ENCODE results near the gene MRPS16.
A peak's percentile ranks its signal among the peaks of the same experiment; 100 is the strongest.

Gene MRPS16

GRCh38 chr10:73218431-73219191, 33.8 kb downstream of the MRPS16 start:
- ATAC-seq, result no peak
- H3K27ac Mint-ChIP-seq, result peak overlapping the region in 1 of 2 donors; percentile 29
- no peaks in the 10 kb centered on the region for H3K27me3 Mint-ChIP-seq
- H3K9me3 Mint-ChIP-seq, result no peaks in the 10 kb centered on the region
- no peaks in the 10 kb centered on the region for H3K4me1 Mint-ChIP-seq
- DNase-seq, result no peak
- H3K4me3 Mint-ChIP-seq, result no peak overlapping the region

GRCh38 chr10:73217628-73218027, 34.8 kb downstream of the MRPS16 start:
- Mint-ChIP-seq H3K27ac (no peak overlapping the region), H3K27me3 (no peaks in the 10 kb centered on the region), H3K4me1 (no peaks in the 10 kb centered on the region), H3K9me3 (no peaks in the 10 kb centered on the region), H3K4me3 (no peak overlapping the region)
- ATAC-seq (no peak), DNase-seq (no peak)

- no peaks in the 10 kb centered on the region for H3K4me1 Mint-ChIP-seq
- no peak overlapping the region for H3K27ac Mint-ChIP-seq
- no peaks in the 10 kb centered on the region for H3K9me3 Mint-ChIP-seq
- no peak for DNase-seq
- ATAC-seq, result no peak
- no peak overlapping the region for H3K4me3 Mint-ChIP-seq
- H3K27me3 Mint-ChIP-seq, result no peaks in the 10 kb centered on the region
Measured at GRCh38 chr10:73215749-73216148, 36.7 kb downstream of the MRPS16 start.

- no peak overlapping the region for H3K4me3 Mint-ChIP-seq
- H3K9me3 Mint-ChIP-seq, result peaks cover 0 to 2% of the 10 kb centered on the region in 2 donors
- DNase-seq (no peak), ATAC-seq (no peak)
- H3K4me1 Mint-ChIP-seq, result no peaks in the 10 kb centered on the region
- H3K27me3 Mint-ChIP-seq, result no peaks in the 10 kb centered on the region
- no peak overlapping the region for H3K27ac Mint-ChIP-seq
Measured at GRCh38 chr10:73211106-73211811, 41.2 kb downstream of the MRPS16 start.

- Mint-ChIP-seq H3K27me3 (no peaks in the 10 kb centered on the region), H3K4me3 (no peak overlapping the region), H3K27ac (no peak overlapping the region), H3K4me1 (no peaks in the 10 kb centered on the region), H3K9me3 (peaks cover 0 to 8% of the 10 kb centered on the region in 2 donors)
- ATAC-seq, result no peak
- no peak for DNase-seq
Measured at GRCh38 chr10:73210395-73211105, 41.9 kb downstream of the MRPS16 start.

GRCh38 chr10:73209705-73210104, 42.7 kb downstream of the MRPS16 start:
- ATAC-seq, result no peak
- no peak overlapping the region for H3K4me3 Mint-ChIP-seq
- H3K9me3 Mint-ChIP-seq, result peaks cover 0 to 8% of the 10 kb centered on the region in 2 donors
- no peak overlapping the region for H3K27ac Mint-ChIP-seq
- no peak for DNase-seq
- no peaks in the 10 kb centered on the region for H3K27me3 Mint-ChIP-seq
- H3K4me1 Mint-ChIP-seq, result no peaks in the 10 kb centered on the region

GRCh38 chr10:73207883-73208282, 44.6 kb downstream of the MRPS16 start:
- Mint-ChIP-seq H3K27ac (no peak overlapping the region), H3K4me3 (no peak overlapping the region)

GRCh38 chr10:73206385-73206784, 46.1 kb downstream of the MRPS16 start:
- H3K27ac Mint-ChIP-seq, result no peak overlapping the region
- H3K4me3 Mint-ChIP-seq, result no peak overlapping the region
- H3K4me1 Mint-ChIP-seq, result no peaks in the 10 kb centered on the region
- peaks cover 0 to 8% of the 10 kb centered on the region in 2 donors for H3K9me3 Mint-ChIP-seq
- no peaks in the 10 kb centered on the region for H3K27me3 Mint-ChIP-seq
- DNase-seq, result no peak
- no peak for ATAC-seq

More at GRCh38 chr10:73207883-73208282, 44.6 kb downstream of the MRPS16 start:
- ATAC-seq (no peak), DNase-seq (no peak)
- H3K9me3 Mint-ChIP-seq, result peaks cover 0 to 8% of the 10 kb centered on the region in 2 donors
- no peaks in the 10 kb centered on the region for H3K4me1 Mint-ChIP-seq
- H3K27me3 Mint-ChIP-seq, result no peaks in the 10 kb centered on the region

- peaks cover 0 to 8% of the 10 kb centered on the region in 2 donors for H3K9me3 Mint-ChIP-seq
- ATAC-seq, result no peak
- H3K4me3 Mint-ChIP-seq, result no peak overlapping the region
- H3K4me1 Mint-ChIP-seq, result no peaks in the 10 kb centered on the region
- no peak overlapping the region for H3K27ac Mint-ChIP-seq
- no peak for DNase-seq
- H3K27me3 Mint-ChIP-seq, result no peaks in the 10 kb centered on the region
Measured at GRCh38 chr10:73205890-73206289, 46.6 kb downstream of the MRPS16 start.

GRCh38 chr10:73205081-73205480, 47.4 kb downstream of the MRPS16 start:
- ATAC-seq (no peak), DNase-seq (no peak)
- H3K4me3 Mint-ChIP-seq, result no peak overlapping the region
- no peaks in the 10 kb centered on the region for H3K4me1 Mint-ChIP-seq
- no peak overlapping the region for H3K27ac Mint-ChIP-seq
- H3K9me3 Mint-ChIP-seq, result peaks cover 0 to 8% of the 10 kb centered on the region in 2 donors
- no peaks in the 10 kb centered on the region for H3K27me3 Mint-ChIP-seq

Measured in stimulated activated naive CD8-positive, alpha-beta T cell treated with anti-CD3 and anti-CD28 coated beads, Interleukin-15, amount 100 ng/mL, for 72 hours (primary cell).